ENCODE results near the gene EDC4.

EDC4 gene

GRCh38 chr16:67930191-67930590 lies 57.3 kb downstream of the EDC4 start:
- DNase-seq (ENCODE audit: low read depth in 2 of 2) = no peak

DNA sequence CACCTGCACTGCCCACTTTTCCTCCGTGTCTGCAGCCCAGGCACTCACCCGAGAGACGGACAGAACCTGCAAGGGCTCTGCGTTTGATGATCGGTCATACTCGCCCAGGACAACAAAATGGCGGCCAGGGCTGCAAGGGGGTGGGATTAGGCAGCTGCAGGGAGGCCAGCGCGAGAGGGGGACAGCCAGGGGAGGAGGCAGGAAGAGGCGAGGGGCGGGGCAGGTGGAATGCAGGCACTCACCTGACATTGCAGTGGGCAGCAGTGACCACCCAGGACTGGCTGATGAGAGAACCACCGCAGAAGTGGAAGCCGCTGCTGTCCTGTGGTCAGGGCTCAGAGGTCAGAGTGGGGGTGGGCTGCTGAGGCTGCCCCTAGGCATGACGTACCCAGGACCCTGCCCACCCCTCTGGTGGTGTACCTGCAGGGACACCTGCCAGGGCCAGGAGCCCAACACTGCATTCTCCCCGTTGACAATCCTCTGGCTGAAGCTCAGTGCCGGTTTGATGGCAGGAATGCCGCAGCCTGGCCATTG lies 57.9 kb downstream of the EDC4 start:
- DNase-seq (ENCODE audit: low read depth in 2 of 2) = no peak

Measured in stimulated activated CD4-positive, alpha-beta T cell treated with anti-CD3 and anti-CD28 coated beads, Interleukin-12 subunit alpha, Interleukin-12 subunit beta, amount 100 ng/mL, for 24 hours (primary cell).